Measurements from ENCODE around the gene HERC4.
A peak's percentile ranks its signal among the peaks of the same experiment; 100 is the strongest.
"Not testable (repeated sequence)": the region's sequence is repeated elsewhere in the genome, so short reads cannot be mapped to it uniquely, and the experiment has no call there.

The HERC4 gene

GRCh38 chr10:68084469-68084868 lies 9.4 kb upstream of the HERC4 start:
- TF ChIP-seq, protein P1, sequence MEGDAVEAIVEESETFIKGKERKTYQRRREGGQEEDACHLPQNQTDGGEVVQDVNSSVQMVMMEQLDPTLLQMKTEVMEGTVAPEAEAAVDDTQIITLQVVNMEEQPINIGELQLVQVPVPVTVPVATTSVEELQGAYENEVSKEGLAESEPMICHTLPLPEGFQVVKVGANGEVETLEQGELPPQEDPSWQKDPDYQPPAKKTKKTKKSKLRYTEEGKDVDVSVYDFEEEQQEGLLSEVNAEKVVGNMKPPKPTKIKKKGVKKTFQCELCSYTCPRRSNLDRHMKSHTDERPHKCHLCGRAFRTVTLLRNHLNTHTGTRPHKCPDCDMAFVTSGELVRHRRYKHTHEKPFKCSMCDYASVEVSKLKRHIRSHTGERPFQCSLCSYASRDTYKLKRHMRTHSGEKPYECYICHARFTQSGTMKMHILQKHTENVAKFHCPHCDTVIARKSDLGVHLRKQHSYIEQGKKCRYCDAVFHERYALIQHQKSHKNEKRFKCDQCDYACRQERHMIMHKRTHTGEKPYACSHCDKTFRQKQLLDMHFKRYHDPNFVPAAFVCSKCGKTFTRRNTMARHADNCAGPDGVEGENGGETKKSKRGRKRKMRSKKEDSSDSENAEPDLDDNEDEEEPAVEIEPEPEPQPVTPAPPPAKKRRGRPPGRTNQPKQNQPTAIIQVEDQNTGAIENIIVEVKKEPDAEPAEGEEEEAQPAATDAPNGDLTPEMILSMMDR (conservative IDR thresholded peaks at IDR 0.05; ENCODE audit: low read depth, low read length) = no peak
- DNase-seq (ENCODE audit: low read depth) = no peak
- no peak overlapping the region for H3K4me3 ChIP-seq (ENCODE audit: low read depth, low read length)

DNA sequence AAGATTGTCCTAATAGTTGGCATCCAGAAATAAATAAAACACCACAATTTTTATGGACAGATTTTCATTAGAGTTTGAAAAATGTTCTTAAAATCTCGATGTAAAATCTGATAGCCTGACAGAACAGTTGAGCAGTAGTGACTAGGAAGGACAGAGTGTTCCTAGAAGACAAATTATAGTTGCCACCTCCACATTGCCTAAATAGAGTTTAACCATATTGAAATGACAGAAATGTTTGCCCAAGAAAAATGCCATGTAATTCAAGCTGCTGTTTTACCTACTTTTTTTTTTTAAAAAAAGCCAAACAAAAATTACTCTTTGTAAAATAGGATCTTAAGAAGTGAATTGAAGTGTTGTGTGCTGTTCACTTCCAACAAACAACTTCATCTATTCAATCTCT lies 8.9 kb upstream of the HERC4 start:
- no peak for DNase-seq (ENCODE audit: low read depth)
- TF ChIP-seq, protein P1 (conservative IDR thresholded peaks at IDR 0.05; ENCODE audit: low read depth, low read length) = no peak

GRCh38 chr10:68082872-68083271 lies 7.8 kb upstream of the HERC4 start:
- TF ChIP-seq, protein P1 (conservative IDR thresholded peaks at IDR 0.05; ENCODE audit: low read depth, low read length) = peak; percentile 61
- DNase-seq (ENCODE audit: low read depth) = peak; percentile 71

More for the DNA sequence above, 8.9 kb upstream of the HERC4 start:
- no peak overlapping the region for H3K4me3 ChIP-seq (ENCODE audit: low read depth, low read length)

DNA sequence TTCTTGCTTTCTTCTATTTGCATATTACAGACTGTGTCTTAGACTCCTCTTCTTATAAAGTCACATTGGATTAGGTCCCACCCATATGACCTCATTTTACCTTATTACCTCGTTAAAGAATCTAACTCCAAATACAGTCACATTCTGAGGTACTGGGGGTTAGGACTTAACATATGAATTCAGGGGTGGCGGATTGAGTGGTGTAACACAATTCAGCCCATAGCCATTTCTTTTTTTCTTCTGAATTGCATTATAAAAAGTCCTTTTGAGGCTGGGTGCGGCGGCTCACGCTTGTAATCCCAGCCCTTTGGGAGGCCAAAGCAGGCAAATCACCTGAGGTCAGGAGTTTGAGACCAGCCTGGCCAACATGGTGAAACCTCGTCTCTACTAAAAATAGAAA lies 6.8 kb upstream of the HERC4 start:
- TF ChIP-seq, protein P1 (conservative IDR thresholded peaks at IDR 0.05; ENCODE audit: low read depth, low read length) = no peak
- no peak overlapping the region for H3K4me3 ChIP-seq (ENCODE audit: low read depth, low read length)
- no peak for DNase-seq (ENCODE audit: low read depth)

More at GRCh38 chr10:68082872-68083271, 7.8 kb upstream of the HERC4 start:
- H3K4me3 ChIP-seq (ENCODE audit: low read depth, low read length) = no peak overlapping the region

DNA sequence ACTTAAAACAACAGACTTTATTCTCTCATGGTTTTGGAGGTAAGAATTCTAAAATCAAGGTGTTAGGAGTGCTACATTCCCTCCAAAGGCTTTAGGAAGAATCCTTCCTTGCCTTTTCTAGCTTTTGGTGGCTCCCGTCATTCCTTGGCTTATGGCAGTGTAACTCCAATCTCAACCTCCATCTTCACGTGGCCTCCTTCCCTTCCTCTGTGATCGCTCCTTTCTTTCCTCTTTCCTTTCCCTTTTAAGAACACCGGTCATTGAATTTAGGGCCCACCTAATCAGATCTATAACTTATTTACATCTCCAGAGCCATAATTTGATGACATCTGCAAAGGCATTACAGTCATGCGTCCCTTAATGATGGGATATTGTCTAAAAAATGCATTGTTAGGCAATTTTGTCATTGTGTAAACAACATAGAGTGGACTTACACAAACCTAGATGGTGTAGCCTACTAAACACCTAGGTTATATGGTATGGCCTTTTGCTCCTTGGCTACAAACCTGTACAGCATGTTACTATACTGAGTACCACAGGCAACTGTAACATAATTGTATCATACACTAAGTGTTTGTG lies 5.9 kb upstream of the HERC4 start:
- TF ChIP-seq, protein P1 (conservative IDR thresholded peaks at IDR 0.05; ENCODE audit: low read depth, low read length) = no peak
- no peak for DNase-seq (ENCODE audit: low read depth)
- H3K4me3 ChIP-seq (ENCODE audit: low read depth, low read length) = no peak overlapping the region

- no peak overlapping the region for H3K4me3 ChIP-seq (ENCODE audit: low read depth, low read length)
- TF ChIP-seq, protein P1 (conservative IDR thresholded peaks at IDR 0.05; ENCODE audit: low read depth, low read length) = no peak
- no peak for DNase-seq (ENCODE audit: low read depth)
Measured at GRCh38 chr10:68079434-68079833, 4.4 kb upstream of the HERC4 start.

DNA sequence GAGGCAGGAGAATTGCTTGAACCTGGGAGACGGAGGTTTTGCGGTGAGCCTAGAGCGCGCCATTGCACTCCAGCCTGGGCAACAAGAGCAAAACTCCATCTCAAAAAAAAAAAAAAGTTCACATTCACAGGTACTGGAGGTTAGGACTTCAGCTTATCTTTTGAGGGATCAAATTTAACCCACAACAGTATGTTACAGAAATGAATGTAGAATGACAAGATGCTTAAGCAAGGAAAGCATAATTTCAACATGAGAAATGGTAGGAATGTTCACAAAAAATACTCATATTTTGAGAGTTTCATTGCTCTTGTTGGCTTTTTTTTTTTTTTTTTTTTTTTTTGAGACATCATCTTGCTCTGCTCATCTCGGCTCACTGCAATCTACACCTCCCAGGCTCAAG lies 1.9 kb upstream of the HERC4 start:
- TF ChIP-seq, protein P1 (conservative IDR thresholded peaks at IDR 0.05; ENCODE audit: low read depth, low read length) = no peak
- no peak overlapping the region for H3K4me3 ChIP-seq (ENCODE audit: low read depth, low read length)
- DNase-seq (ENCODE audit: low read depth) = no peak

GRCh38 chr10:68076081-68076480 lies 998 bp upstream of the HERC4 start:
- DNase-seq (ENCODE audit: low read depth) = not testable (repeated sequence)

More at GRCh38 chr10:68076081-68076480, 998 bp upstream of the HERC4 start:
- H3K4me3 ChIP-seq (ENCODE audit: low read depth, low read length) = not testable (repeated sequence)

Measured in choroid plexus epithelial cell (primary cell).